OCI-LY7 (cell line): ENCODE measurements around the gene TAS1R1. TPM values are rescaled to one million over a fixed set of nuclear protein-coding genes. Genes with fewer than 3 reads are reported as not detected.

ENCODE experiments used
- BruUV-seq: library from RNA; stranded (reverse); fragments of 400-500 nt; replicated peaks from 2 replicates; lab custom pipeline; 2021; lab: Mats Ljungman, UMichigan
- CTCF ChIA-PET: fragments of 300-600 bp; sonication (Branson Sonifier 250); formaldehyde crosslinking; loops from one replicate; lab custom pipeline; 2022; ENCODE audit warnings: antibody characterized with exemption; ENCODE audit not compliant: unreplicated experiment; lab: Charles Lee
- POLR2A ChIA-PET: fragments of 300-600 bp; sonication (Branson Sonifier 250); formaldehyde crosslinking; loops from one replicate; lab custom pipeline; 2022; ENCODE audit warnings: antibody characterized with exemption; lab: Charles Lee
- DNase-seq: peaks from one replicate; pipeline ENCODE4 v3.0.0-alpha.2; 2015; ENCODE audit warnings: low spot score
- H2AFZ ChIP-seq: fragments of 200-600 bp; sonication (generic), shearing (Covaris generic); 2 replicates; pipeline ENCODE4 v1.6.1; 2014; ENCODE audit warnings: mild to moderate bottlenecking, antibody characterized with exemption, low read length, moderate library complexity
- H3K27ac ChIP-seq: fragments of 200-600 bp; sonication (generic); 2 replicates; pipeline ENCODE4 v1.5.1; 2014; ENCODE audit warnings: mixed run types, low read depth, mild to moderate bottlenecking, moderate library complexity, low read length, inconsistent platforms; ENCODE audit not compliant: poor library complexity, severe bottlenecking
- H3K36me3 ChIP-seq: fragments of 200-600 bp; sonication (generic); 2 replicates; pipeline ENCODE4 v1.6.1; 2014; ENCODE audit warnings: mild to moderate bottlenecking, antibody characterized with exemption, low read length, moderate library complexity, mixed read lengths; ENCODE audit not compliant: insufficient read depth
- H3K4me1 ChIP-seq: fragments of 200-600 bp; sonication (generic); 2 replicates; pipeline ENCODE4 v1.5.1; 2014; ENCODE audit warnings: mild to moderate bottlenecking, low read length; ENCODE audit not compliant: insufficient read depth, poor library complexity, severe bottlenecking
- H3K4me2 ChIP-seq: fragments of 200-600 bp; sonication (generic); 2 replicates; pipeline ENCODE4 v1.6.1; 2014; ENCODE audit warnings: mild to moderate bottlenecking, low read length
- H3K4me3 ChIP-seq: fragments of 200-600 bp; sonication (generic); 2 replicates; pipeline ENCODE4 v1.5.1; 2014; ENCODE audit warnings: mild to moderate bottlenecking, low read depth, low read length; ENCODE audit not compliant: poor library complexity, severe bottlenecking
- H3K79me2 ChIP-seq: fragments of 200-600 bp; sonication (generic); 2 replicates; pipeline ENCODE4 v1.6.1; 2016; ENCODE audit warnings: low read depth, mild to moderate bottlenecking, low read length, moderate library complexity, mixed read lengths; ENCODE audit not compliant: insufficient read depth
- H3K9me2 ChIP-seq: fragments of 200-600 bp; sonication (generic); 2 replicates; pipeline ENCODE4 v1.6.1; 2016; ENCODE audit warnings: mild to moderate bottlenecking, low read length, mixed read lengths; ENCODE audit not compliant: insufficient read depth
- H3K9me3 ChIP-seq: fragments of 200-600 bp; sonication (generic); 2 replicates; pipeline ENCODE4 v1.6.1; 2014; ENCODE audit warnings: mild to moderate bottlenecking, mixed run types, low read length, mixed read lengths
- H4K20me1 ChIP-seq: fragments of 200-600 bp; sonication (generic); 2 replicates; pipeline ENCODE4 v1.6.1; 2014; ENCODE audit warnings: mild to moderate bottlenecking, antibody characterized with exemption, low read length, moderate library complexity, mixed read lengths; ENCODE audit not compliant: insufficient read depth
- EZH2phosphoT487 ChIP-seq: fragments of 200-600 bp; sonication (generic); IDR thresholded peaks from 2 replicates; pipeline ENCODE4 v1.6.1; 2018; ENCODE audit warnings: low read depth, borderline replicate concordance, mild to moderate bottlenecking, mixed run types, antibody characterized with exemption, low read length, moderate library complexity, mixed read lengths
- intact Hi-C: fragments of 100-400 bp; cut with micrococcal nuclease; formaldehyde crosslinking; loops from one replicate; pipeline ENCODE4 v1.10.0; 2022; ENCODE audit not compliant: unreplicated experiment
- total RNA-seq, 2 experiments: library from RNA; depleted of rRNA in 1 of 2; stranded (reverse); fragments of >200 nt in 1 of 2; shearing (Covaris generic) in 1 of 2; gene quantifications; 2 replicates each; pipeline ENCODE4 v1.2.3, GENCODE V29; 2014 to 2022
- TF ChIP-seq, protein P1 (sequence below): fragments of 200-600 bp; sonication (generic); conservative IDR thresholded peaks from 2 replicates; pipeline ENCODE4 v1.5.1; 2014; ENCODE audit warnings: mild to moderate bottlenecking, antibody characterized with exemption, low read length, moderate library complexity, mixed read lengths

TAS1R1 gene
- total RNA-seq, 2 experiments from 2014 or later, result 0.11 TPM; not detected in 1

DNA sequence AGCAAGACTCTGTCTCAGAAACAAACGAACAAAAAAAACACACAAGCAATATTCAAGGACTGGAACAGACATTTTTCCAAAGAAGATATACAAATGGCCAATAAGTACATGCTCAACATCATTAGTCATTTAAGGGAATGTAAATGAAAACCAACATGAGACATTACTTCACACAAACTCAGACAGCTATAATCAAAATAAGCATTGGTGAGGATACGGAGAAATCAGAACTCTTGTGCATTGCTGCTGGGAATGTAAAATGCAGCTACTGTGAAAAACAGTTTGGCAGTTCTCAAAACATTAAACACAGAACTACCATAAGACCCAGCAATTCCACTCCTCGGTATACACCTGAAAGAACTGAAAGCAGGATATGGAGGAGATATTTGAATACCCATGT, 16.2 kb upstream of the TAS1R1 start:
- Histone ChIP-seq H3K4me1 (no peaks in the 10 kb centered on the region), H2AFZ (no peak overlapping the region), H3K27ac (no peak overlapping the region), H3K4me3 (no peak overlapping the region), H3K9me2 (no peaks in the 10 kb centered on the region), H3K79me2 (no peaks in the 10 kb centered on the region), H3K4me2 (no peak overlapping the region), H3K9me3 (no peaks in the 10 kb centered on the region), H4K20me1 (no peaks in the 10 kb centered on the region), H3K36me3 (peaks cover 81% of the 10 kb centered on the region)
- no peak for TF ChIP-seq EZH2phosphoT487
- POLR2A ChIA-PET, result no interaction called here
- intact Hi-C loops, result no loop called here
- DNase-seq, result no peak
- CTCF ChIA-PET, result no interaction called here
- no TSS peak for BruUV-seq

DNA sequence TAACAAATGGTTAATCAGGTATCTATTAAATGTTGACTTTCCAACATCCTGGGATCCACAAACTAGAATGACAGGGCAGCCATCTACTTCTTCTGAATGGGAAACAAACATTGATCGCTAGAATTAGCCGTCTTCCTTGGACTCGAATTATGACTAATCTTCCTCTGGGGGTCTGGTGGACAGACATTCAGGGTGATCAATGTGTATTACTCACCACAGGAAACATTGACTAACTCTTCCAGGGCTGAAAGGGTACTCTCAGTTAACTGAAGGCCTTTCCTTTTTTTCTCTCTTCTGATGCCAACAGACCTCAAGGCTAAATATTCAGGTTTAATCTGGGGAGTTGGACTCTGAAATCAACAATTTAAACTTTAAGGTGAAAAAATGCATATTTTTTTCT, 10.3 kb upstream of the TAS1R1 start:
- Histone ChIP-seq H3K36me3 (peaks cover 91% of the 10 kb centered on the region), H2AFZ (no peak overlapping the region), H3K9me3 (no peaks in the 10 kb centered on the region), H3K4me1 (no peaks in the 10 kb centered on the region), H3K27ac (no peak overlapping the region), H3K4me3 (no peak overlapping the region), H3K9me2 (no peaks in the 10 kb centered on the region), H3K79me2 (no peaks in the 10 kb centered on the region), H3K4me2 (no peak overlapping the region), H4K20me1 (0 out of 2 replicates have a peak, but pooled peaks cover 4% of the 10 kb centered on the region)
- ChIA-PET CTCF (no interaction called here), POLR2A (interaction anchor here (0.7 kb wide), 1 partner anchor 10 kb away, joined by 4 read pairs; no protein-coding TSS in a partner anchor)
- TF ChIP-seq, protein P1, sequence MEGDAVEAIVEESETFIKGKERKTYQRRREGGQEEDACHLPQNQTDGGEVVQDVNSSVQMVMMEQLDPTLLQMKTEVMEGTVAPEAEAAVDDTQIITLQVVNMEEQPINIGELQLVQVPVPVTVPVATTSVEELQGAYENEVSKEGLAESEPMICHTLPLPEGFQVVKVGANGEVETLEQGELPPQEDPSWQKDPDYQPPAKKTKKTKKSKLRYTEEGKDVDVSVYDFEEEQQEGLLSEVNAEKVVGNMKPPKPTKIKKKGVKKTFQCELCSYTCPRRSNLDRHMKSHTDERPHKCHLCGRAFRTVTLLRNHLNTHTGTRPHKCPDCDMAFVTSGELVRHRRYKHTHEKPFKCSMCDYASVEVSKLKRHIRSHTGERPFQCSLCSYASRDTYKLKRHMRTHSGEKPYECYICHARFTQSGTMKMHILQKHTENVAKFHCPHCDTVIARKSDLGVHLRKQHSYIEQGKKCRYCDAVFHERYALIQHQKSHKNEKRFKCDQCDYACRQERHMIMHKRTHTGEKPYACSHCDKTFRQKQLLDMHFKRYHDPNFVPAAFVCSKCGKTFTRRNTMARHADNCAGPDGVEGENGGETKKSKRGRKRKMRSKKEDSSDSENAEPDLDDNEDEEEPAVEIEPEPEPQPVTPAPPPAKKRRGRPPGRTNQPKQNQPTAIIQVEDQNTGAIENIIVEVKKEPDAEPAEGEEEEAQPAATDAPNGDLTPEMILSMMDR, result no peak
- no peak for TF ChIP-seq EZH2phosphoT487
- intact Hi-C loops, result no loop called here
- DNase-seq, result no peak
- no TSS peak for BruUV-seq

- Histone ChIP-seq H3K36me3 (peaks cover 94% of the 10 kb centered on the region), H3K4me1 (no peaks in the 10 kb centered on the region), H3K4me2 (no peak overlapping the region), H4K20me1 (0 out of 2 replicates have a peak, but pooled peaks cover 4% of the 10 kb centered on the region), H3K4me3 (no peak overlapping the region), H3K79me2 (no peaks in the 10 kb centered on the region), H2AFZ (no peak overlapping the region), H3K27ac (no peak overlapping the region), H3K9me3 (no peaks in the 10 kb centered on the region), H3K9me2 (no peaks in the 10 kb centered on the region)
- ChIA-PET CTCF (no interaction called here), POLR2A (interaction anchor here (0.7 kb wide), 1 partner anchor 10 kb away, joined by 4 read pairs; no protein-coding TSS in a partner anchor)
- TF ChIP-seq, protein P1, result no peak
- no peak for TF ChIP-seq EZH2phosphoT487
- intact Hi-C loops, result no loop called here
- no TSS peak for BruUV-seq
- no peak for DNase-seq
These were observed 9.6 kb upstream of the TAS1R1 start for GRCh38 chr1:6545276-6546112.
